Neural progenitor cell (in vitro differentiated cells): ENCODE data around the gene P2RX3.
"Not testable (repeated sequence)": the region's sequence is repeated elsewhere in the genome, so short reads cannot be mapped to it uniquely, and the experiment has no call there.

Experiments used
- EZH2 ChIP-seq: fragments of 200-600 bp; sonication (generic); IDR thresholded peaks from 2 replicates; pipeline ENCODE4 v1.6.1; 2017; ENCODE audit warnings: antibody characterized with exemption, mild to moderate bottlenecking, moderate library complexity
- TF ChIP-seq, protein P1 (sequence below): fragments of 200-600 bp; sonication (generic); IDR thresholded peaks from 2 replicates; pipeline ENCODE4 v1.5.1; 2017; ENCODE audit warnings: antibody characterized with exemption, mild to moderate bottlenecking

GRCh38 chr11:57296205-57296604 lies 41.9 kb upstream of the P2RX3 start:
- TF ChIP-seq, protein P1, sequence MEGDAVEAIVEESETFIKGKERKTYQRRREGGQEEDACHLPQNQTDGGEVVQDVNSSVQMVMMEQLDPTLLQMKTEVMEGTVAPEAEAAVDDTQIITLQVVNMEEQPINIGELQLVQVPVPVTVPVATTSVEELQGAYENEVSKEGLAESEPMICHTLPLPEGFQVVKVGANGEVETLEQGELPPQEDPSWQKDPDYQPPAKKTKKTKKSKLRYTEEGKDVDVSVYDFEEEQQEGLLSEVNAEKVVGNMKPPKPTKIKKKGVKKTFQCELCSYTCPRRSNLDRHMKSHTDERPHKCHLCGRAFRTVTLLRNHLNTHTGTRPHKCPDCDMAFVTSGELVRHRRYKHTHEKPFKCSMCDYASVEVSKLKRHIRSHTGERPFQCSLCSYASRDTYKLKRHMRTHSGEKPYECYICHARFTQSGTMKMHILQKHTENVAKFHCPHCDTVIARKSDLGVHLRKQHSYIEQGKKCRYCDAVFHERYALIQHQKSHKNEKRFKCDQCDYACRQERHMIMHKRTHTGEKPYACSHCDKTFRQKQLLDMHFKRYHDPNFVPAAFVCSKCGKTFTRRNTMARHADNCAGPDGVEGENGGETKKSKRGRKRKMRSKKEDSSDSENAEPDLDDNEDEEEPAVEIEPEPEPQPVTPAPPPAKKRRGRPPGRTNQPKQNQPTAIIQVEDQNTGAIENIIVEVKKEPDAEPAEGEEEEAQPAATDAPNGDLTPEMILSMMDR: not testable (repeated sequence)
- not testable (repeated sequence) for TF ChIP-seq EZH2
